ENCODE data around the gene ZNF319. TPM values are rescaled to one million over a fixed set of nuclear protein-coding genes. Genes with fewer than 3 reads are reported as not detected.
A peak's percentile ranks its signal among the peaks of the same experiment; 100 is the strongest.
"Not testable (repeated sequence)": the region's sequence is repeated elsewhere in the genome, so short reads cannot be mapped to it uniquely, and the experiment has no call there.

ZNF319 gene
- total RNA-seq, 2 donors from 2014 or later = 9.6 to 10.7 TPM

DNA sequence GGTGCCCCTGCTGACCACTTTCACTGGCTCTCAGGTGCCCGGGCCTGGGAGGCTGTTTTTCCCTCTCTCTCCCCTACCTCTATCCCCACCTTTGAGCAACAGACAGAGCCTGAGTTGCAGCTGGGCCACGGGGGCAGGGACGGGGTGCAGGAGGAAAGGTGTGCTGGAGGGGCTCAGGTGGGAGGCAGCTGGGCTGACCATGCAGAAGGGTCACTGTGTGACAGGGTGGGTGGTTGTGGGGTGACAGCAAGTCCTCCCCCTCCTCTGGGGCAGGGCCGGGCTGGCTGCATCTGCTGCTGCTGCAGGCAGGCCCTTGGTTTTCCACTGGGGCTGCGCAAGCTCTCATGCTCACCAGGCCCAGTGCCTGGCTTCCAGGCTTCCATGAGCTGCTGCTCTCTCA lies 6.6 kb downstream of the ZNF319 start:
- peaks cover 20 to 32% of the 10 kb centered on the region in 2 donors for H3K4me1 Mint-ChIP-seq (ENCODE audit: low read depth in 2 of 2)
- DNase-seq (ENCODE audit: low spot score) = peak; percentile 44
- no peak overlapping the region for H3K27ac Mint-ChIP-seq
- no peaks in the 10 kb centered on the region for H3K27me3 Mint-ChIP-seq
- no peaks in the 10 kb centered on the region for H3K36me3 Mint-ChIP-seq
- no peak overlapping the region for H3K4me3 Mint-ChIP-seq
- ATAC-seq = no peak
- H3K9me3 Mint-ChIP-seq = no peaks in the 10 kb centered on the region

DNA sequence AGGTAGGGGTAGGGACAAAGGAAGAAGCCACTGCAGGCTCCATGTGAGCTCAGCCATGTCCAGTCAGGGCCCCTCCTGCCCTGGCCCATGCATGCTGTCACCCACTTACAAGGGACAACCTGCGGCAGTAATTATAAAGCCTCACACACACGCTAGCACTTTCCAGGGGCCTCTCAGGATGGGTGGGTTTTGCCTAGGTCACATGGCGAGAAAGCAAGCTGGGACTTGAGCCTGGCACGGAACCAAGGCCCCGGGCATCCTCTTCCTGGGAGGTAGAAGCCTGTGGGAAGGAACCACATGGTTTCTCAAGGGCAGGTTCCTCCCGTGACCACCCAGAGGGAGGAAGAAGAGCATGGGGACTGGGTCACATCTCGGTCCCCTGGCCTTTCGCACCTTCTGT lies 7.0 kb downstream of the ZNF319 start:
- H3K27ac Mint-ChIP-seq = no peak overlapping the region
- peaks cover 16 to 27% of the 10 kb centered on the region in 2 donors for H3K4me1 Mint-ChIP-seq (ENCODE audit: low read depth in 2 of 2)
- DNase-seq (ENCODE audit: low spot score) = no peak
- ATAC-seq = no peak
- H3K27me3 Mint-ChIP-seq = no peaks in the 10 kb centered on the region
- H3K9me3 Mint-ChIP-seq = no peaks in the 10 kb centered on the region
- no peaks in the 10 kb centered on the region for H3K36me3 Mint-ChIP-seq
- H3K4me3 Mint-ChIP-seq = no peak overlapping the region

DNA sequence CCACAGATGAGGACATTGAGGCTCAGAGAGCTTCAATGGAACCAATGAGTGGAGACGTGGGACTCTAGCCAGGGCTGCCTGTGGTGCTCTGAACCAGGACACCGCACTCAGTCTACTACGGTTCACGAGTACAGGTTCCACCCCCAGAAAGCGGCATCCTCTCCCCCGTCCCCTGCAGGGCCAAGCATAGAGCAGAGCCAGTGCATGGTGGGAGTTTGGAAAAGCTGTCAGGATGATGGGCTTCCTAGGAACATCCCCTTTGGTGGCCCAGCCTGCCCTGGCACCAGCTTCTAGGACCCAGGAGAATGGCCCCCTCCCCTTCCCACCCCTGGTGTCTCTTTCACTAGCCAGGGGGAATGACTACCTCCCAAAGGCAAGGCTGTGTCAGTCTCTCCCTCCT lies 8.4 kb downstream of the ZNF319 start:
- no peaks in the 10 kb centered on the region for H3K27me3 Mint-ChIP-seq
- H3K9me3 Mint-ChIP-seq = no peaks in the 10 kb centered on the region
- H3K36me3 Mint-ChIP-seq = no peaks in the 10 kb centered on the region
- no peak overlapping the region for H3K4me3 Mint-ChIP-seq
- H3K4me1 Mint-ChIP-seq (ENCODE audit: low read depth in 2 of 2) = peaks cover 7 to 21% of the 10 kb centered on the region in 2 donors
- ATAC-seq (no peak), DNase-seq (ENCODE audit: low spot score) (no peak)
- no peak overlapping the region for H3K27ac Mint-ChIP-seq

DNA sequence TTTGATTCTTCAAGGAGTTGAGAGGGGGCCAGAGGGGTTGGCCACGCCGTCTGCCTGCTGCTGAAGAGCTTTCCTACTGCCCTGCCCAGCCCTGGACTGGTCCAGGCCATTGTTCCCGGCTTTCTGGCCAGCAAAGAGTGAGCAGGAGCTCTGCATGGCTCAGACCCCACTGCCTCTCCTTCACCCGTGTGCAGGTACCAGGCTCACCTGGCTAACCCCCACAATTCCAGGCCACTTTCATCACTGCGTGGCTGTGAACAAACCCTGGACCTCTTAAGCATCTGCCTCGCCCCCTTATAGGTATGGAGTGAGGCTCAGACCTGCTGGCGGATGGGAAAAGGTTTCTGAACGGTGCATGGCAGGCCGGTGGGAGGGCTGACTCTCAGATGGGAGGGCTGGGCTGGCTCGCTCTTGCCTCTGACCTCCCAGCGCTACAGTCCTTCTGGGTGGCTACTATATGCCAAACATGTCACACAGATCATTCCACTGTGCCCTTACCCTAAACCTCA lies 8.9 kb downstream of the ZNF319 start:
- H3K27ac Mint-ChIP-seq = no peak overlapping the region
- peaks cover 7 to 19% of the 10 kb centered on the region in 2 donors for H3K4me1 Mint-ChIP-seq (ENCODE audit: low read depth in 2 of 2)
- ATAC-seq = no peak
- no peak overlapping the region for H3K4me3 Mint-ChIP-seq
- H3K9me3 Mint-ChIP-seq = no peaks in the 10 kb centered on the region
- no peaks in the 10 kb centered on the region for H3K36me3 Mint-ChIP-seq
- DNase-seq (ENCODE audit: low spot score) = peak; percentile 20
- no peaks in the 10 kb centered on the region for H3K27me3 Mint-ChIP-seq

DNA sequence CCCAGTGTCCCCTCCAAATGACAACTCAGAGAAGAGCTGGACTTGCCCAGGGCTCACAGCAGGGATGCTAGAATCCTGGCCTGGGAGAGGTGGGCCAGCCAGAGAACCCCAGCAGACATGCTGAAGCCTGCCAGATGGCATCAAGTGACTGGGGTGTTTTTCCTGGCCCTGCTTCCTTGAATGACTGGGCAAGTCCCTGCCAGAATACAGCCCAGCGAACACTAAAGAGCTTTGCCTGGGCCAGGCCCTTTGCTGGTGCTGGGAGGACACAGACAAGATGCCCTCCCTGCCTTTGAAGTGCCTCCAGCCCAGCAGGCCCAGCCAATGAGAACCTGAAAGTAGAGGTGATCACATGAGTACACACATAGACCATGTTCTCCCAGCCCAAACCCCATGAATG lies 11.5 kb downstream of the ZNF319 start:
- H3K36me3 Mint-ChIP-seq = no peaks in the 10 kb centered on the region
- no peaks in the 10 kb centered on the region for H3K27me3 Mint-ChIP-seq
- H3K9me3 Mint-ChIP-seq = no peaks in the 10 kb centered on the region
- H3K27ac Mint-ChIP-seq = no peak overlapping the region
- peak; percentile 26 for DNase-seq (ENCODE audit: low spot score)
- H3K4me1 Mint-ChIP-seq (ENCODE audit: low read depth in 2 of 2) = peaks cover 0 to 19% of the 10 kb centered on the region in 2 donors
- no peak for ATAC-seq
- no peak overlapping the region for H3K4me3 Mint-ChIP-seq

DNA sequence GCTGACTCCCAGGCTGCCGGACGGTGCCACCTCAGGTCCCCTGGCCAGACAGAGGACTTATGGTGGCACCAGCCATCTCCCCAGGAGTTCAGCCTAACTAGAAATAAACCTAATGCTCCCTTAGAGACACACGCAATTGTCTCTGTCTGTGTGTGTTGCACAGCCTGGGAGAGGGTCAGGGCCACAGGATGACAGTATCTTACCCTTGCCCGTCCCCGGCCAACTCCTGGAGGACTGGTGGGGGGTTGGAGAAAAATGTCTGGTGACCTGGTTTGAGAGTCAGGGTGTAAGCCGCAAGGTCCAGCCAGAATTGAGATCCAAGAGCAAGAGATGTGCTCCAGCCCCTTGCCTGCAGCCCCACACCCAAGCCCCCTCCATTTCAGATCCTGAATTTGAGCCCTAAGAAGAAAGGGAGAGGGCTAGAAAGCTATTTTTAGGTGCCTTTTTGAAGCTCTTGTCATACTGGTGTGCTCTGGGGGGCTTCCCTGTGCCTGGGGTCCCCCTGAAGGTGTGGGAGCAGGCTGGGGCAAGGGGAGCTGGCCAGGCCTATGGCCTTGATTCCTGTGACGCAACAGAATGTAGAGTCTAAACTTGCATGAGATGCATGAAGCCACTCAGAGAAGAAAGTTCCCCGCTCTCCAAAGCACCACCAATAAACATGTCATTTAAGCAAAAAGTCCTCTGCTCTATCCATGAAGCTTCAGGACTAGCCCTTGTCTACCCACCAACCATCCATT lies 12.9 kb downstream of the ZNF319 start:
- DNase-seq (ENCODE audit: low spot score) (peak; percentile 22), ATAC-seq (no peak)
- Mint-ChIP-seq H3K4me1 (ENCODE audit: low read depth in 2 of 2) (peaks cover 0 to 16% of the 10 kb centered on the region in 2 donors), H3K27me3 (no peaks in the 10 kb centered on the region), H3K27ac (no peak overlapping the region), H3K4me3 (no peak overlapping the region), H3K36me3 (no peaks in the 10 kb centered on the region), H3K9me3 (no peaks in the 10 kb centered on the region)

DNA sequence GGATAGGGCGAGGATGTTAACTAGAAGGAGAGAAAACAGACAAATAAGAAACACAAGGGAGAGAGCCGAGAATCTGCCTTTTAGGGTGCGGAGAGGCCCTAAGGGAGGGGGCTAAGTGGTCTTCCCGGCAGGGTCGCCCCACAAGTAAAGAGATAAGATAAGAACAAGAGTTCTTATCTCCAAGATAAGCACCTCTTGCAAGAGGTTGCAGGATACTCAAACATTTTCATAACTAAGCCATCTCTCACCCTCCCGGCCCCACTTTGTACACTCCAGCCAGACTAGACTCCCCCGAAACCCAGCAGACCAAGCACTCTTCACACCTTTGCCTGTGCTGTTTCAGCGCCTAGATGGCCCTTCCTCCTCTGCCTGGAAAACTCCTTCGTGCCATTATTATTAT lies 14.3 kb downstream of the ZNF319 start:
- ATAC-seq = no peak
- no peak overlapping the region for H3K27ac Mint-ChIP-seq
- peak; percentile 47 for DNase-seq (ENCODE audit: low spot score)
- no peaks in the 10 kb centered on the region for H3K27me3 Mint-ChIP-seq
- peak overlapping the region; percentile 17 for H3K4me3 Mint-ChIP-seq
- H3K4me1 Mint-ChIP-seq (ENCODE audit: low read depth in 2 of 2) = peaks cover 0 to 13% of the 10 kb centered on the region in 2 donors
- H3K36me3 Mint-ChIP-seq = no peaks in the 10 kb centered on the region
- no peaks in the 10 kb centered on the region for H3K9me3 Mint-ChIP-seq

DNA sequence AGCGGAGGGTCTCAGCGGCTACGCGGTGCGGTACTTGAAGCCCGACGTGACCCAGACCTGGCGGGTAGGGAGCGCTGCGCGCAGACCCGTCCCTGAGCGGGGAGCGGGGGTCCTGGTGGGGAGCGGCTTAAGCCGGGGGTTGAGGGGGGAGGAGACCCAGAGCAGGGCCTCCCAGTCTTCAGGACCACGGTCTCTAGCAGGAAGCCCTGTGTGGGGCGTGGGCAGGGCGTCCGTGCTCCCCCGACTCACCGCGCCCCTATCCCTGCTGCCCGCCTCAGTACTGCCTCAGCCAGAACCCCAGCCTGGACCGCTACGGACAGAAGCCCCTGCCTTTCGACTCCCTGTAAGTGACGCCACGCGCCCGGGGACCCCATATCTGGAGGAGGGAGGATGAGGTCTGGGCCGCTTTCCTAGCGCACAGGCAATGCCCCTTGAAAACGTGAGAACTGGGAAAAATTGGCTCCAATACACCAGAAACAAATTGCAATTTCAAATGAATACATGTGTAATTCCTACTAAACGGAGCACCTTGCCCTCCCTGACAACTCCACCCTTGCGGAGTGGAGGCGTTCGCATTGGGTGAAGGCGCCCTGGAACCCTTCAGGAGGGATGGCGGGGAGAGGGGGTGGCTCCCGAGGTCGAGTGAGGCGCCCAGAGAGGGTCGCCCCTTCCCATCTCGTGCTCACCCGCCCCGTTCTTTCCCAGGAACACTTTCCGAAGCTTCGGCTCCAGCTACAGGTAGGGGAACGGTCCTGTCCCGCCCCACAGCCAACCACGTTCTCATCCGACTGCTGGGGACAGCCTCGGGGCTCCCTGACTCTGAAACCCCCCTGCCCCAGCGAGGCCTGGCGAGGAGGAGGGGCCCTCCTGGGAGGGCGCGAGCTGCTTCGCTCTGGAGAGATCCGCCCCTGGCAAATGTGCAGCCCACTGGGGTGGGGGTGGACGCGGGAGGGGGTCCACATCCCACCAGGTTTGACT lies 15.0 kb downstream of the ZNF319 start:
- peak overlapping the region; percentile 85 for H3K4me3 Mint-ChIP-seq
- no peaks in the 10 kb centered on the region for H3K27me3 Mint-ChIP-seq
- peaks cover 0 to 10% of the 10 kb centered on the region in 2 donors for H3K4me1 Mint-ChIP-seq (ENCODE audit: low read depth in 2 of 2)
- ATAC-seq = peak; percentile 67 to 75
- no peaks in the 10 kb centered on the region for H3K9me3 Mint-ChIP-seq
- DNase-seq (ENCODE audit: low spot score) = peak; percentile 37
- peak overlapping the region in 1 of 2 donors; percentile 43 for H3K27ac Mint-ChIP-seq
- H3K36me3 Mint-ChIP-seq = no peaks in the 10 kb centered on the region

DNA sequence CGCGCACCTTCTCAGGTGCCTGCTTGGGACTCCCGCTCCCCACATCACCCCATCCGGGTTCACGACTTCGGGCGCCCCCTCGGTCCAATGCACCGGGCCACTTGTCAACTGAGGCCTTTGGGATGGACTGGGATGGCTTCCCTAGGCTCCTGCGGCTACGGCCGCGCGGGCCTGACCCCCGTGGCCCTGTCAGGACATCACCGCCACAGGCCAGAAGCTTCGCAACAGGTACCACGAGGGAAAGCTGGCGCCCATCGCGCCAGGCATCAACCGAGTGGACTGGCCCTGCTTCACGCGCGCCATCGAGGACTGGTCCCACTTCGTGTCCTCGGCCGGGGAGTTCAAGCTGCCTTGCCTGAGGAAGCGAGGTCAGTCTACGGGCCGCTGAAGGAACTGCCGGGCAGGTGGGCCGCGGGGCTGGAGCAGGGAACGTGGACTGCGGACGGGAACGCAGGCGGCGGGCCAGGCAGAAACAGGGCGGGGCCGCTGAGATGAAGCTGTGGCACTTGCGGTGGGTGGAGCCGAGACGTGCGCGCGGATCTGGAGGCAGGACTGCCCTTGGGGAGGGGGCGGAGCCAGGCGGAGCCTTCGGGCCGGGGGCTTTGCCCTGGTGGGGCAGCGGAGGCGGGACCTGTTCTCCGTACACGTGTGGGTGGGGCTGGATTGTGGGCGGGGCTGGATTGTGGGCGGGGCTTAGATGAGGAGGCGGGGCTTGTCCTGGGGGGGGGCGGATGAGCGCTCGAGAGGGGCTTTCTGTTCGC lies 15.8 kb downstream of the ZNF319 start:
- DNase-seq (ENCODE audit: low spot score) (peak; percentile 93), ATAC-seq (peak; percentile 98 to 99)
- Mint-ChIP-seq H3K27ac (peak overlapping the region in 1 of 2 donors; percentile 43), H3K4me1 (ENCODE audit: low read depth in 2 of 2) (peaks cover 0 to 9% of the 10 kb centered on the region in 2 donors), H3K9me3 (no peaks in the 10 kb centered on the region), H3K27me3 (no peaks in the 10 kb centered on the region), H3K4me3 (peak overlapping the region; percentile 85), H3K36me3 (no peaks in the 10 kb centered on the region)

DNA sequence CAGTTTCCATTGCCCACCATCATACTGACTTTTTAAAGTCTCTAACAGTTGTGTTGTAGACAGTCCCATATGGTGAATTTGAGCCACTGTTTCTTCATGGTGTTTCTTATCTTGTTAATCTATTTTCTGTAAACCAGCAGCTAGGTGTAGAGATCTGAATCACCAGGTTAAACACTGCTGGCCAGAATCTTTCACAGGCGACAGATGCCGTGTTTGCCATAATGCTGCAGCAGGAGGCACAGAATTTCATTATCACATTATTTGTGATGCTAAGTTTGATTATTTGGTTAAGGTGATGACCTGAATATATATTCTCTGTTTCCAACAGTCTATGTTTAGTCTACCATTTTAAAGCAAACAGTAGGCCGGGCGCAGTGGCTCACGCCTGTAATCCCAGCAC lies 18.1 kb downstream of the ZNF319 start:
- peaks cover 0 to 5% of the 10 kb centered on the region in 2 donors for H3K4me1 Mint-ChIP-seq (ENCODE audit: low read depth in 2 of 2)
- DNase-seq (ENCODE audit: low spot score) (peak; percentile 41), ATAC-seq (no peak)
- no peaks in the 10 kb centered on the region for H3K27me3 Mint-ChIP-seq
- no peak overlapping the region for H3K4me3 Mint-ChIP-seq
- H3K27ac Mint-ChIP-seq = no peak overlapping the region
- H3K36me3 Mint-ChIP-seq = no peaks in the 10 kb centered on the region
- H3K9me3 Mint-ChIP-seq = no peaks in the 10 kb centered on the region

DNA sequence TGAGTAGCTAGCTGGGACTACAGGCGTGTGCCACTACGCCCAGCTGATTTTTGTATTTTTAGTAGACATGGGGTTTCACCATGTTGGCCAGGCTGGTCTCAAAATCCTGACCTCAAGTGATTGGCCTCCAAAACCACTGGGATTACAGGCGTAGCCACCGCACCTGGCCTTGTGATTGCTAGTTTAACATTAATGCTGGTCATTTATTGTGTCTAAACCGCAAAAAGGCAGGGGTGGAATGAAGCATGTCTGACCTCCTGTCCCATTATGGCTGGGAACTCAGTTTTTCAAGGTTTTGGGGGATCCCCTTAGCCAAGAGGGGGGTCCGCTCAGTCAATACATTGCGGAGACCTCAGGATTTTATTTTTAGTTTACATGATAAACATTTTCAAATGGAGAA lies 18.8 kb downstream of the ZNF319 start:
- H3K27ac Mint-ChIP-seq = no peak overlapping the region
- no peaks in the 10 kb centered on the region for H3K27me3 Mint-ChIP-seq
- H3K4me1 Mint-ChIP-seq (ENCODE audit: low read depth in 2 of 2) = peaks cover 0 to 5% of the 10 kb centered on the region in 2 donors
- no peak for DNase-seq (ENCODE audit: low spot score)
- H3K36me3 Mint-ChIP-seq = no peaks in the 10 kb centered on the region
- no peaks in the 10 kb centered on the region for H3K9me3 Mint-ChIP-seq
- H3K4me3 Mint-ChIP-seq = no peak overlapping the region
- no peak for ATAC-seq

DNA sequence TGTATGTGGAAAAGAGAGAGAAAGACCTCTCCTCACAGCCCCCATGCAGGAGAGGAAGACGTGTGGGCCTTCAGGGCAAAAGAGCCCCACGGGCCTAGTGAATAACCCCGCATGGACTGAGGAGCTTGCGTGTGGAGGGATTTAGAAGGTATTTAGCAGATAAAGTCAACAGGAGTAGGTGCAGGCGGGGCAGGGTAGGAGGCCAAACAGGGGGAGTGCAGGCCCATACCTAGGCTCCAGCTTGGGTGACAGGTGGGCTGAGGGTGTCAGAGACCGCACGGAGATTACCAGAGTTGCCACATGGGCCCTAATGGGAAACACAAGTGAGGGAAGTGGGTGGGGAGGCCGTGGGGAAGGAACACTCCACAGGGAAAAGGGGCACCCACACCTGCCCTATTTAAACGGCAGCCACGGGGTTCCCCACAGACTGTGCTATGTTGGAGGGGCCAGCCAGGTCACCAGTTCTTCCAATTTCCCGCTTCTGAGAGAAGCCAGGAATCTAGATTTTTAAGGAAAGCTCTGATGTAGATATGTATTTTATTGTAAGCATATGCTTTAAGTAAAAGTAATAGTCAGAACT lies 21.4 kb downstream of the ZNF319 start:
- H3K27ac Mint-ChIP-seq = no peak overlapping the region
- DNase-seq (ENCODE audit: low spot score) (no peak), ATAC-seq (no peak)
- no peak overlapping the region for H3K4me3 Mint-ChIP-seq
- no peaks in the 10 kb centered on the region for H3K36me3 Mint-ChIP-seq
- H3K4me1 Mint-ChIP-seq (ENCODE audit: low read depth in 2 of 2) = no peaks in the 10 kb centered on the region
- no peaks in the 10 kb centered on the region for H3K27me3 Mint-ChIP-seq
- H3K9me3 Mint-ChIP-seq = no peaks in the 10 kb centered on the region

DNA sequence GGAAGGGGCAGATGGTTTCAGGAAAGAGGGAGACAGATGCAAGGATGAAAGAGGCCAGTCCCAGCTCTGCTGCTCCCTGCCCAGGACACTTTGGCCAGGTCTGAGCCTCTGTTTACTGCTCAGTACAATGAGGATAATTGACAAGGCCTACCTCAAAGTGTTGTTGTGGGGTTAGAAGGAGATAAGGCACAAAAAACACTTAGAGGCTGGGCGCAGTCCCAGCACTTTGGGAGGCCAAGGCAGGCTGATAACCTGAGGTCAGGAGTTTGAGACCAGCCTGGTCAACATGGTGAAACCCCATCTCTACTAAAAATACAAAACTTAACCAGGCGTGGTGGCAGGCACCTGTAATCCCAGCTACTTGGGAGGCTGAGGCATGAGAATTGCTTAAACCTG lies 22.4 kb downstream of the ZNF319 start:
- not testable (repeated sequence) for H3K27ac Mint-ChIP-seq; H3K4me3 Mint-ChIP-seq; ATAC-seq; H3K9me3 Mint-ChIP-seq; H3K4me1 Mint-ChIP-seq (ENCODE audit: low read depth in 2 of 2); H3K27me3 Mint-ChIP-seq; DNase-seq (ENCODE audit: low spot score); H3K36me3 Mint-ChIP-seq
